HG03103 (cell line): ENCODE results near the gene AGAP1.

Source experiments
- ATAC-seq: cut with Tn5 transposase; IDR thresholded peaks from one replicate; pipeline ENCODE4 v1.9.1; 2021; ENCODE audit warnings: low read depth; ENCODE audit not compliant: unreplicated experiment

AGAP1 gene

GRCh38 chr2:235493775-235494715 is at the start of gene AGAP1:
Gene AGAP1, plus strand, starts transcription at chr2:235494043.
- no peak for ATAC-seq

- ATAC-seq: no peak
Measured at GRCh38 chr2:235444101-235444597, 49.7 kb upstream of the AGAP1 start.

GRCh38 chr2:235445116-235445515 is 48.7 kb upstream of the AGAP1 start:
- ATAC-seq: no peak

GRCh38 chr2:235446082-235446481 is 47.8 kb upstream of the AGAP1 start:
- ATAC-seq: no peak

- no peak for ATAC-seq
Measured at GRCh38 chr2:235447210-235447609, 46.6 kb upstream of the AGAP1 start.

- no peak for ATAC-seq
Measured at GRCh38 chr2:235449568-235449967, 44.3 kb upstream of the AGAP1 start.

GRCh38 chr2:235453605-235454151 is 40.2 kb upstream of the AGAP1 start:
- no peak for ATAC-seq

GRCh38 chr2:235458839-235459273 is 35.0 kb upstream of the AGAP1 start:
- ATAC-seq: no peak

- no peak for ATAC-seq
Measured at GRCh38 chr2:235460548-235461047, 33.2 kb upstream of the AGAP1 start.

- ATAC-seq: no peak
Measured at GRCh38 chr2:235461763-235462414, 32.0 kb upstream of the AGAP1 start.

GRCh38 chr2:235462415-235462790 is 31.4 kb upstream of the AGAP1 start:
- no peak for ATAC-seq

- no peak for ATAC-seq
Measured at GRCh38 chr2:235463893-235464292, 29.9 kb upstream of the AGAP1 start.

GRCh38 chr2:235467588-235467987 is 26.3 kb upstream of the AGAP1 start:
- no peak for ATAC-seq

- no peak for ATAC-seq
Measured at GRCh38 chr2:235468978-235469655, 24.7 kb upstream of the AGAP1 start.

- ATAC-seq: no peak
Measured at GRCh38 chr2:235471186-235471747, 22.6 kb upstream of the AGAP1 start.

GRCh38 chr2:235472443-235472842 is 21.4 kb upstream of the AGAP1 start:
- ATAC-seq: no peak

GRCh38 chr2:235478609-235479008 is 15.2 kb upstream of the AGAP1 start:
- no peak for ATAC-seq

GRCh38 chr2:235479604-235480003 is 14.2 kb upstream of the AGAP1 start:
- ATAC-seq: no peak

- no peak for ATAC-seq
Measured at GRCh38 chr2:235480614-235481013, 13.2 kb upstream of the AGAP1 start.

GRCh38 chr2:235483313-235483712 is 10.5 kb upstream of the AGAP1 start:
- ATAC-seq: no peak
